ENCODE measurements around the gene IL18RAP.

The IL18RAP gene

DNA sequence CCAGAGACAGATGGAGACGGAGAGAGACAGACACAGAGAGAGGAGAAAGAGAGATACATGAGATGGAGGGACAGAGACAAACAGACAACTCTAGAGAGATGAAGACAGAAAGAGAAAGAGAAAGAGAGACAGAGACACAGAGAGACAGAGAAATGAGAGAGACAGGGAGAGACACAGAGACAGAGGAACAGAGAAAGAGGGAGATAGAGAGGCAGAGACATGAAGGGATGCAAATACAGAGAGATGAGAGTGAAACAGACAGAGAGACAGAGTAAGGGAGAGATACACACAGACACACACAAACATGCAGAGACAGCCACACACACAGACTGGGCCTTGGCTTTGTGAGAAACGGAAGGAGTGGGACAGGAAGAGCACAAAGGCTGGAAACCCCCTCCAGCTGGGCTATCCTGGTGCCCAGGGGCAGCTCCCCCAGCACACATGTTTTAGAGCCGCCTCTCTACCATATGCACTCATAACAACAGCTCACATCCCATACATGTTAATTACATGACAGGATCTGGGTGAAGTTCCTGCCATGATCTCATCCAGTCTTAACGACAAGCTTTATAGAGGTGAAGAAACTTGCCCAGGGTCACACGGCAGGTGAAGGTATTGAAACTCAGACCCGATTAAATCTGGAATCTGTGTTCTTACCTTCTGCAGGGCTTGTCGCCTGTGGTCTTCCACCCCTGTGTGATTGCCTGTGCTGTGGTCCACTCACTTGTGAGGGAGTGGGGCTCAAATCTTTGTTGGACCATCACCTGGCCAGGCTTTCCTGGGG lies 35.0 kb upstream of the IL18RAP start:
- 0 out of 2 replicates have a peak, but pooled peaks cover 2% of the 10 kb centered on the region for H3K9me3 ChIP-seq (ENCODE audit: low read length)
- H2AFZ ChIP-seq (ENCODE audit: low read length), result no peak overlapping the region
- H3K9ac ChIP-seq (ENCODE audit: low read length), result no peak overlapping the region
- H3K4me2 ChIP-seq (ENCODE audit: low read length), result no peak overlapping the region
- TF ChIP-seq, protein P1, sequence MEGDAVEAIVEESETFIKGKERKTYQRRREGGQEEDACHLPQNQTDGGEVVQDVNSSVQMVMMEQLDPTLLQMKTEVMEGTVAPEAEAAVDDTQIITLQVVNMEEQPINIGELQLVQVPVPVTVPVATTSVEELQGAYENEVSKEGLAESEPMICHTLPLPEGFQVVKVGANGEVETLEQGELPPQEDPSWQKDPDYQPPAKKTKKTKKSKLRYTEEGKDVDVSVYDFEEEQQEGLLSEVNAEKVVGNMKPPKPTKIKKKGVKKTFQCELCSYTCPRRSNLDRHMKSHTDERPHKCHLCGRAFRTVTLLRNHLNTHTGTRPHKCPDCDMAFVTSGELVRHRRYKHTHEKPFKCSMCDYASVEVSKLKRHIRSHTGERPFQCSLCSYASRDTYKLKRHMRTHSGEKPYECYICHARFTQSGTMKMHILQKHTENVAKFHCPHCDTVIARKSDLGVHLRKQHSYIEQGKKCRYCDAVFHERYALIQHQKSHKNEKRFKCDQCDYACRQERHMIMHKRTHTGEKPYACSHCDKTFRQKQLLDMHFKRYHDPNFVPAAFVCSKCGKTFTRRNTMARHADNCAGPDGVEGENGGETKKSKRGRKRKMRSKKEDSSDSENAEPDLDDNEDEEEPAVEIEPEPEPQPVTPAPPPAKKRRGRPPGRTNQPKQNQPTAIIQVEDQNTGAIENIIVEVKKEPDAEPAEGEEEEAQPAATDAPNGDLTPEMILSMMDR (IDR thresholded peaks at IDR 0.05; ENCODE audit: low read length), result no peak
- no peak for TF ChIP-seq EZH2 (IDR thresholded peaks at IDR 0.05; ENCODE audit: borderline replicate concordance, low read length)
- no peaks in the 10 kb centered on the region for H3K9me2 ChIP-seq (ENCODE audit: low read depth, low read length)
- H3K27me3 ChIP-seq (ENCODE audit: insufficient read depth, low read length), result no peaks in the 10 kb centered on the region
- no peaks in the 10 kb centered on the region for H4K20me1 ChIP-seq (ENCODE audit: insufficient read depth, low read length)
- H3K4me1 ChIP-seq (ENCODE audit: insufficient read depth, low read length, severe bottlenecking), result no peaks in the 10 kb centered on the region
- no peaks in the 10 kb centered on the region for H3K36me3 ChIP-seq (ENCODE audit: insufficient read depth, low read length)
- no peak overlapping the region for H3K27ac ChIP-seq (ENCODE audit: low read depth, low read length, poor library complexity, severe bottlenecking)
- H3F3A ChIP-seq (ENCODE audit: insufficient read depth, low read length), result no peaks in the 10 kb centered on the region
- H3K79me2 ChIP-seq (ENCODE audit: insufficient read depth, low read length), result no peaks in the 10 kb centered on the region
- no peak overlapping the region for H3K4me3 ChIP-seq (ENCODE audit: low read depth, low read length, poor library complexity, severe bottlenecking)

DNA sequence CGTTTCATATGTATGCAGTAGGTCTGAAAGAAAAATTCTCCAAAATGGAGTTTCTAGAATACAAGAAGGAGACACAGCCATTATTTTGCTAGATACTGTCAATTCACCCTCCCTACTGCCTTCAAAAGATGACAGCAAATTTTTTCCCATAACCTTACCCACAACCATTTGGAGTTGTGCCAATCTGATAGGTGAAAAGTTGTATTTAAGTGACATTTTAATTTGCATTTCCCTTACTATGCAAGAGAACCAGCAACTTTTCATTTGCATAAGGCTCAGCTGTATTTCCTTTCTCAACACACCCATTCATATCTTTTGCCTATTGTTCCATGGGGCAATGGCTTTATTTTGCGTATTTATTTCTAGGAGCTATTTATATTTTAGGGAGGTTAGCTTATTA lies 31.4 kb upstream of the IL18RAP start:
- no peak overlapping the region for H3K4me3 ChIP-seq (ENCODE audit: low read depth, low read length, poor library complexity, severe bottlenecking)
- no peak overlapping the region for H3K27ac ChIP-seq (ENCODE audit: low read depth, low read length, poor library complexity, severe bottlenecking)
- no peaks in the 10 kb centered on the region for H3K79me2 ChIP-seq (ENCODE audit: insufficient read depth, low read length)
- no peaks in the 10 kb centered on the region for H3K27me3 ChIP-seq (ENCODE audit: insufficient read depth, low read length)
- TF ChIP-seq EZH2 (IDR thresholded peaks at IDR 0.05; ENCODE audit: borderline replicate concordance, low read length), result no peak
- TF ChIP-seq, protein P1 (IDR thresholded peaks at IDR 0.05; ENCODE audit: low read length), result no peak
- H4K20me1 ChIP-seq (ENCODE audit: insufficient read depth, low read length), result no peaks in the 10 kb centered on the region
- no peaks in the 10 kb centered on the region for H3K36me3 ChIP-seq (ENCODE audit: insufficient read depth, low read length)
- no peaks in the 10 kb centered on the region for H3K9me2 ChIP-seq (ENCODE audit: low read depth, low read length)
- H2AFZ ChIP-seq (ENCODE audit: low read length), result no peak overlapping the region
- H3F3A ChIP-seq (ENCODE audit: insufficient read depth, low read length), result no peaks in the 10 kb centered on the region
- no peak overlapping the region for H3K4me2 ChIP-seq (ENCODE audit: low read length)
- no peaks in the 10 kb centered on the region for H3K4me1 ChIP-seq (ENCODE audit: insufficient read depth, low read length, severe bottlenecking)
- H3K9ac ChIP-seq (ENCODE audit: low read length), result no peak overlapping the region
- H3K9me3 ChIP-seq (ENCODE audit: low read length), result no peaks in the 10 kb centered on the region

DNA sequence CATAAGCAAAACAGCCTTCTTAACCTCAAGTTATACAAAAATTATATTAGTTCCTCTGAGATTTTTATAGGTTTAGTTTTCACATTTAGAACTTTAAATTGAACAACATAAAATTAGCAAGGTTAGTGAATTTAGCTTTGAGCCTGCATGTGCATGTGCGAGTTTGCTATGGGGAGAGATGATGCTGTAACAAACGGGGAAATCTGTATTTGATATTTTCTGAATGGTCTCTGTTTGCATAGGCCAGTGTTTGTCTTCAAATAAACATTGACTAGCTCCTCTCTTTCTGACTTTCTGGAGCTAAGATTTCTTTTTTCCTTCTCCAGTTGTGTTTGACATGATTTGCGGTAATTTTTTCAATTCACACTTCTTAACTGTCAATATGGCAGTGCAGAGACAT lies 30.9 kb upstream of the IL18RAP start:
- no peaks in the 10 kb centered on the region for H3K36me3 ChIP-seq (ENCODE audit: insufficient read depth, low read length)
- H2AFZ ChIP-seq (ENCODE audit: low read length), result no peak overlapping the region
- H3K9me3 ChIP-seq (ENCODE audit: low read length), result no peaks in the 10 kb centered on the region
- no peaks in the 10 kb centered on the region for H3K27me3 ChIP-seq (ENCODE audit: insufficient read depth, low read length)
- no peak overlapping the region for H3K4me3 ChIP-seq (ENCODE audit: low read depth, low read length, poor library complexity, severe bottlenecking)
- H3K79me2 ChIP-seq (ENCODE audit: insufficient read depth, low read length), result no peaks in the 10 kb centered on the region
- no peak overlapping the region for H3K4me2 ChIP-seq (ENCODE audit: low read length)
- no peaks in the 10 kb centered on the region for H3K9me2 ChIP-seq (ENCODE audit: low read depth, low read length)
- H3K9ac ChIP-seq (ENCODE audit: low read length), result no peak overlapping the region
- TF ChIP-seq EZH2 (IDR thresholded peaks at IDR 0.05; ENCODE audit: borderline replicate concordance, low read length), result no peak
- TF ChIP-seq, protein P1 (IDR thresholded peaks at IDR 0.05; ENCODE audit: low read length), result no peak
- no peaks in the 10 kb centered on the region for H3K4me1 ChIP-seq (ENCODE audit: insufficient read depth, low read length, severe bottlenecking)
- no peaks in the 10 kb centered on the region for H3F3A ChIP-seq (ENCODE audit: insufficient read depth, low read length)
- H3K27ac ChIP-seq (ENCODE audit: low read depth, low read length, poor library complexity, severe bottlenecking), result no peak overlapping the region
- no peaks in the 10 kb centered on the region for H4K20me1 ChIP-seq (ENCODE audit: insufficient read depth, low read length)

All from OCI-LY1 (cell line).